Liver (tissue), 9 donors: ENCODE data around the gene SAMD8. TPM values are rescaled to one million over a fixed set of nuclear protein-coding genes. Genes with fewer than 3 reads are reported as not detected.
A peak's percentile ranks its signal among the peaks of the same experiment; 100 is the strongest.

Source experiments
- DNase-seq: peaks from one replicate; pipeline ENCODE4 v3.0.0-alpha.2; 2017; ENCODE audit warnings: low spot score
- H3K27ac ChIP-seq, 2 donors: one replicate each; pipeline ENCODE4 v1.7.0; 2013; ENCODE audit warnings: inconsistent platforms in 2 of 2, low read length in 2 of 2, control low read depth in 1 of 2, low read depth in 1 of 2, mild to moderate bottlenecking in 1 of 2
- H3K27me3 ChIP-seq, 4 donors: one replicate each; pipeline versions ENCODE4 v1.6.1 to v1.7.0; 2013; ENCODE audit warnings: low read length in 3 of 4, inconsistent platforms in 1 of 4, mild to moderate bottlenecking in 1 of 4, moderate library complexity in 1 of 4; ENCODE audit not compliant: control insufficient read depth in 4 of 4, insufficient read depth in 4 of 4
- H3K36me3 ChIP-seq, 4 donors: one replicate each; pipeline versions ENCODE4 v1.6.1 to v1.7.0; 2013; ENCODE audit warnings: low read length in 3 of 4, mild to moderate bottlenecking in 3 of 4, low read depth in 1 of 4, moderate library complexity in 1 of 4; ENCODE audit not compliant: control insufficient read depth in 4 of 4, insufficient read depth in 3 of 4
- H3K4me1 ChIP-seq, 4 donors: one replicate each; pipeline versions ENCODE4 v1.6.1 to v1.7.0; 2013; ENCODE audit warnings: low read length in 3 of 4, mild to moderate bottlenecking in 3 of 4, moderate library complexity in 1 of 4; ENCODE audit not compliant: control insufficient read depth in 4 of 4, insufficient read depth in 4 of 4
- H3K4me3 ChIP-seq, 3 donors: one replicate each; pipeline versions ENCODE4 v1.6.1 to v1.7.0; 2013; ENCODE audit warnings: low read length in 3 of 3, control low read depth in 1 of 3, low read depth in 1 of 3, mild to moderate bottlenecking in 1 of 3
- H3K9ac ChIP-seq, 2 donors: one replicate each; pipeline ENCODE4 v1.7.0; 2013; ENCODE audit warnings: low read length in 2 of 2, mild to moderate bottlenecking in 2 of 2, moderate library complexity in 2 of 2, control low read depth in 1 of 2, low read depth in 1 of 2
- H3K9me3 ChIP-seq, 4 donors: one replicate each; pipeline versions ENCODE4 v1.6.1 to v1.7.0; 2013; ENCODE audit warnings: low read length in 3 of 4; ENCODE audit not compliant: control insufficient read depth in 4 of 4
- ATF3 ChIP-seq: IDR thresholded peaks from 2 replicates; pipeline ENCODE4 v1.6.1; 2016; ENCODE audit warnings: antibody characterized with exemption
- CTCF ChIP-seq: fragments of 150-350 bp; IDR thresholded peaks from 2 replicates; pipeline ENCODE4 v1.5.1; 2017; ENCODE audit warnings: improper control_type of control experiment, low read depth, low read length; ENCODE audit not compliant: missing input control
- FOXA1 ChIP-seq: IDR thresholded peaks from 2 replicates; pipeline ENCODE4 v1.6.1; 2016; ENCODE audit warnings: antibody characterized with exemption
- FOXA2 ChIP-seq: IDR thresholded peaks from 2 replicates; pipeline ENCODE4 v1.6.1; 2016; ENCODE audit warnings: antibody characterized with exemption
- GABPA ChIP-seq, 2 donors: IDR thresholded peaks in 1 of 2; conservative IDR thresholded peaks in 1 of 2; 2 replicates each; pipeline ENCODE4 v1.6.1; 2016; ENCODE audit warnings: antibody characterized with exemption in 2 of 2, mild to moderate bottlenecking in 1 of 2, moderate library complexity in 1 of 2
- HNF4A ChIP-seq, 2 donors: conservative IDR thresholded peaks; 2 replicates each; pipeline ENCODE4 v1.6.1; 2016; ENCODE audit warnings: antibody characterized with exemption in 2 of 2, mild to moderate bottlenecking in 2 of 2
- HNF4G ChIP-seq: IDR thresholded peaks from 2 replicates; pipeline ENCODE4 v1.6.1; 2016; ENCODE audit warnings: antibody characterized with exemption
- JUND ChIP-seq, 2 donors: IDR thresholded peaks; 2 replicates each; pipeline ENCODE4 v1.6.1; 2016; ENCODE audit warnings: antibody characterized with exemption in 2 of 2
- MAX ChIP-seq: IDR thresholded peaks from 2 replicates; pipeline ENCODE4 v1.6.1; 2016; ENCODE audit warnings: antibody characterized with exemption
- NR2F2 ChIP-seq: IDR thresholded peaks from 2 replicates; pipeline ENCODE4 v1.6.1; 2016; ENCODE audit warnings: antibody characterized with exemption
- RAD21 ChIP-seq, 2 donors: IDR thresholded peaks; 2 replicates each; pipeline ENCODE4 v1.6.1; 2016; ENCODE audit warnings: antibody characterized with exemption in 2 of 2, mild to moderate bottlenecking in 2 of 2
- REST ChIP-seq: IDR thresholded peaks from 2 replicates; pipeline ENCODE4 v1.6.1; 2016; ENCODE audit warnings: antibody characterized with exemption, mild to moderate bottlenecking
- SP1 ChIP-seq: IDR thresholded peaks from 2 replicates; pipeline ENCODE4 v1.6.1; 2018; ENCODE audit warnings: antibody characterized with exemption, mild to moderate bottlenecking
- YY1 ChIP-seq: IDR thresholded peaks from 2 replicates; pipeline ENCODE4 v1.6.1; 2016; ENCODE audit warnings: antibody characterized with exemption, mild to moderate bottlenecking
- ZBTB33 ChIP-seq: IDR thresholded peaks from 2 replicates; pipeline ENCODE4 v1.6.1; 2016; ENCODE audit warnings: antibody characterized with exemption
- WGBS: extraction: QIAGEN DNeasy Blood & Tissue Kit; methylation state at CpG from one replicate; pipeline ENCODE4 v1.1.7; 2013; 5-methylcytosine and 5-hydroxymethylcytosine counted together
- polyA plus RNA-seq, 2 donors: library from polyadenylated mRNA; stranded (reverse) in 1 of 2; unstranded in 1 of 2; fragments of 200-250 nt in 1 of 2; fragments of >200 nt in 1 of 2; fragmentation: Nextera tagmentation in 1 of 2; extraction: Ambion mirVana in 1 of 2; gene quantifications; one replicate each; pipeline versions ENCODE4 v1.2.1 to v1.2.3, GENCODE V29; 2013 to 2015
- total RNA-seq, 2 donors: library from RNA; depleted of rRNA; stranded (reverse); fragments of >200 nt; gene quantifications; one replicate each; pipeline ENCODE4 v1.2.3, GENCODE V29; 2014
- donor health status: healthy.
- donor health status: healthy.
- donor health status: healthy.
- donor health status: healthy.
- donor health status: healthy.

SAMD8 gene
- total and polyA plus RNA-seq, 4 donors, result 2.8 to 10.3 (median 4.1) TPM

- TF ChIP-seq REST, result no peak
- TF ChIP-seq FOXA1, result no peak
- TF ChIP-seq FOXA2, result no peak
- no peak for TF ChIP-seq HNF4A (conservative IDR thresholded peaks at IDR 0.05)
- no peak for TF ChIP-seq GABPA (IDR thresholded peaks at IDR 0.05 in 1 of 2, conservative IDR thresholded peaks at IDR 0.05 in 1 of 2)
- TF ChIP-seq RAD21 (IDR thresholded peaks at IDR 0.05), result no peak
- no peak for TF ChIP-seq JUND (IDR thresholded peaks at IDR 0.05)
Observed at GRCh38 chr10:75195035-75195763, 83.7 kb downstream of the SAMD8 start.

GRCh38 chr10:75197066-75197465 lies 85.6 kb downstream of the SAMD8 start:
- Histone ChIP-seq H3K36me3 (no peaks in the 10 kb centered on the region), H3K9ac (no peak overlapping the region), H3K4me3 (no peak overlapping the region), H3K27me3 (no peaks in the 10 kb centered on the region), H3K27ac (no peak overlapping the region), H3K9me3 (no peaks in the 10 kb centered on the region), H3K4me1 (peaks cover 0 to 3% (median 1%) of the 10 kb centered on the region in 4 donors)
- 86% methylated on average over 3 of the region's 3 CpGs for WGBS
- no peak for DNase-seq
- TF ChIP-seq SP1 (no peak), MAX (no peak), YY1 (no peak)

More at GRCh38 chr10:75195035-75195763, 83.7 kb downstream of the SAMD8 start:
- no peaks in the 10 kb centered on the region for H3K27me3 ChIP-seq
- no peak overlapping the region for H3K9ac ChIP-seq
- H3K27ac ChIP-seq, result peak overlapping the region in 1 of 2 donors; percentile 35
- WGBS, result 93% methylated on average over 6 of the region's 6 CpGs
- no peak for DNase-seq
- peaks cover 3 to 7% (median 5%) of the 10 kb centered on the region in 4 donors for H3K4me1 ChIP-seq
- H3K36me3 ChIP-seq, result no peaks in the 10 kb centered on the region
- no peak overlapping the region for H3K4me3 ChIP-seq
- no peaks in the 10 kb centered on the region for H3K9me3 ChIP-seq

GRCh38 chr10:75197906-75198305 lies 86.5 kb downstream of the SAMD8 start:
- Histone ChIP-seq H3K9ac (no peak overlapping the region), H3K27ac (no peak overlapping the region), H3K27me3 (no peaks in the 10 kb centered on the region), H3K4me3 (no peak overlapping the region), H3K9me3 (no peaks in the 10 kb centered on the region), H3K36me3 (no peaks in the 10 kb centered on the region), H3K4me1 (no peaks in the 10 kb centered on the region)
- no peak for DNase-seq
- TF ChIP-seq HNF4G (no peak), SP1 (no peak), ZBTB33 (no peak), JUND (IDR thresholded peaks at IDR 0.05) (no peak), FOXA2 (no peak), REST (no peak), ATF3 (no peak), GABPA (IDR thresholded peaks at IDR 0.05 in 1 of 2, conservative IDR thresholded peaks at IDR 0.05 in 1 of 2) (no peak), NR2F2 (no peak), CTCF (no peak)
- WGBS, result 92% methylated on average over 2 of the region's 2 CpGs
